Measurements from ENCODE around the gene CORIN.
"Not testable (repeated sequence)": the region's sequence is repeated elsewhere in the genome, so short reads cannot be mapped to it uniquely, and the experiment has no call there.

The CORIN gene

GRCh38 chr4:47550899-47551548 is 286.8 kb downstream of the CORIN start:
- FAIRE-seq (no peak), DNase-seq (ENCODE audit: insufficient read length, low spot score) (no peak)
- no peak for TF ChIP-seq CTCF (IDR thresholded peaks at IDR 0.05; ENCODE audit: insufficient read depth, missing control alignments)

- not testable (repeated sequence) for FAIRE-seq; DNase-seq (ENCODE audit: insufficient read length, low spot score)
Observed at GRCh38 chr4:47550357-47550756, 287.5 kb downstream of the CORIN start.
